HG02759 (cell line): ENCODE results near the gene HS2ST1.

Source experiments
- ATAC-seq: cut with Tn5 transposase; IDR thresholded peaks from one replicate; pipeline ENCODE4 v1.9.1; 2021; ENCODE audit warnings: mild to moderate bottlenecking, moderate library complexity; ENCODE audit not compliant: unreplicated experiment

The HS2ST1 gene

GRCh38 chr1:87132284-87132870 lies 217.9 kb downstream of the HS2ST1 start:
- ATAC-seq = peak; percentile 41

GRCh38 chr1:87134061-87134460 lies 219.6 kb downstream of the HS2ST1 start:
- ATAC-seq = no peak

GRCh38 chr1:87134625-87135328 lies 220.3 kb downstream of the HS2ST1 start:
- no peak for ATAC-seq

GRCh38 chr1:87135329-87135712 lies 220.9 kb downstream of the HS2ST1 start:
- no peak for ATAC-seq

- no peak for ATAC-seq
These were observed 222.3 kb downstream of the HS2ST1 start for GRCh38 chr1:87136607-87137341.

- no peak for ATAC-seq
These were observed 222.9 kb downstream of the HS2ST1 start for GRCh38 chr1:87137342-87137739.

- ATAC-seq = no peak
These were observed 226.6 kb downstream of the HS2ST1 start for GRCh38 chr1:87140831-87141540.

- ATAC-seq = no peak
These were observed 227.1 kb downstream of the HS2ST1 start for GRCh38 chr1:87141556-87141955.

- no peak for ATAC-seq
These were observed 229.1 kb downstream of the HS2ST1 start for GRCh38 chr1:87143413-87144135.

- ATAC-seq = no peak
These were observed 230.0 kb downstream of the HS2ST1 start for GRCh38 chr1:87144316-87144895.

- no peak for ATAC-seq
These were observed 230.5 kb downstream of the HS2ST1 start for GRCh38 chr1:87144981-87145380.

- no peak for ATAC-seq
These were observed 232.1 kb downstream of the HS2ST1 start for GRCh38 chr1:87146538-87146937.

GRCh38 chr1:87146986-87147385 lies 232.6 kb downstream of the HS2ST1 start:
- no peak for ATAC-seq

GRCh38 chr1:87147851-87148250 lies 233.4 kb downstream of the HS2ST1 start:
- ATAC-seq = no peak

- no peak for ATAC-seq
These were observed 234.2 kb downstream of the HS2ST1 start for GRCh38 chr1:87148661-87149060.

GRCh38 chr1:87149241-87150041 lies 235.0 kb downstream of the HS2ST1 start:
- no peak for ATAC-seq

GRCh38 chr1:87150143-87150542 lies 235.7 kb downstream of the HS2ST1 start:
- no peak for ATAC-seq

- ATAC-seq = peak; percentile 80
These were observed 237.3 kb downstream of the HS2ST1 start for GRCh38 chr1:87151500-87152421.

- ATAC-seq = no peak
These were observed 239.9 kb downstream of the HS2ST1 start for GRCh38 chr1:87154384-87154783.
